ENCODE measurements around the gene CHMP2A.

DNA sequence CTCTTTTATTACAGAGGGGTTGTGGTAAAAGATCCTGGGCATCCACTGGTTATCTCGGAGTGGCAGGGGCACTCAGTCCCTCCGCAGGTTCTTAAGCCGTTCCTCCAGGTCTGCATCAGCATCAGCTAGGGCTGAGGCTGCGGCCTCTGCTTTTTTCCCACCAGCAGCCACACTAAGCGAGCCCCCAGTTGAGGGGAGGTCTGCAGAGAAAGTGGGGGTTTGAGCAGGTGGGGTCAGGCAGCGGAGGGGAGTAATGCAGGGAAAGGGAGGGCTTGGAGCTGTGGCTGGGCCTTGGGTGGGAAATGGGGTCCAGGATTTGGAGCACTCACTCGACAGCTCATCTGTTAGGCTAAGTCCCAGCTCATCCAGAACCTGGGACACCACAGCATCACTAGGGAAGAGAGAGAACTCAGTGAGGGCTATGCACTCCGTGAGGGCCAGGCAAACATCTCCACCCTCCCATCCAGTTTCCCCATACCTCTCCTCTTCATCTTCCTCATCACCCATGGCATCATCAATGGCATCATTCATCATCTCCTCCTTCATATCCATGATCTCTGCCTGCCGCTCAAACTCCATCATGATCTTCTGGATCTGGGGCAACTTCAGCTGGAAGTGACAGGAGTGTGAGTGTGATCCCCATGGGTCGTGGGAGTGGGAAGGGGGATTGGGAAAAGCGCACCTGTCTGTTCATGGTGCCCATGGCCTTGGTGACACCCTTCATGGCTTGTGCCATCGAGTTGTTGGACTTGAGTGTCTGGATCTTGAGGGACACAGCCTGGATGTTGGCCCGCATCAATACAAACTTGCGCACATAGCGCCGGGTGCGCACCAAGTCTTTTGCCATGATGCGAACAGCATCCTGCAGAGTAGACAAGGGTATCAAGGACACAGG lies 3.1 kb downstream of the CHMP2A start:
- TF ChIP-seq, protein P1, sequence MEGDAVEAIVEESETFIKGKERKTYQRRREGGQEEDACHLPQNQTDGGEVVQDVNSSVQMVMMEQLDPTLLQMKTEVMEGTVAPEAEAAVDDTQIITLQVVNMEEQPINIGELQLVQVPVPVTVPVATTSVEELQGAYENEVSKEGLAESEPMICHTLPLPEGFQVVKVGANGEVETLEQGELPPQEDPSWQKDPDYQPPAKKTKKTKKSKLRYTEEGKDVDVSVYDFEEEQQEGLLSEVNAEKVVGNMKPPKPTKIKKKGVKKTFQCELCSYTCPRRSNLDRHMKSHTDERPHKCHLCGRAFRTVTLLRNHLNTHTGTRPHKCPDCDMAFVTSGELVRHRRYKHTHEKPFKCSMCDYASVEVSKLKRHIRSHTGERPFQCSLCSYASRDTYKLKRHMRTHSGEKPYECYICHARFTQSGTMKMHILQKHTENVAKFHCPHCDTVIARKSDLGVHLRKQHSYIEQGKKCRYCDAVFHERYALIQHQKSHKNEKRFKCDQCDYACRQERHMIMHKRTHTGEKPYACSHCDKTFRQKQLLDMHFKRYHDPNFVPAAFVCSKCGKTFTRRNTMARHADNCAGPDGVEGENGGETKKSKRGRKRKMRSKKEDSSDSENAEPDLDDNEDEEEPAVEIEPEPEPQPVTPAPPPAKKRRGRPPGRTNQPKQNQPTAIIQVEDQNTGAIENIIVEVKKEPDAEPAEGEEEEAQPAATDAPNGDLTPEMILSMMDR (conservative IDR thresholded peaks at IDR 0.05; ENCODE audit: low read depth in 2 of 2), result no peak
- TF ChIP-seq, protein P2, sequence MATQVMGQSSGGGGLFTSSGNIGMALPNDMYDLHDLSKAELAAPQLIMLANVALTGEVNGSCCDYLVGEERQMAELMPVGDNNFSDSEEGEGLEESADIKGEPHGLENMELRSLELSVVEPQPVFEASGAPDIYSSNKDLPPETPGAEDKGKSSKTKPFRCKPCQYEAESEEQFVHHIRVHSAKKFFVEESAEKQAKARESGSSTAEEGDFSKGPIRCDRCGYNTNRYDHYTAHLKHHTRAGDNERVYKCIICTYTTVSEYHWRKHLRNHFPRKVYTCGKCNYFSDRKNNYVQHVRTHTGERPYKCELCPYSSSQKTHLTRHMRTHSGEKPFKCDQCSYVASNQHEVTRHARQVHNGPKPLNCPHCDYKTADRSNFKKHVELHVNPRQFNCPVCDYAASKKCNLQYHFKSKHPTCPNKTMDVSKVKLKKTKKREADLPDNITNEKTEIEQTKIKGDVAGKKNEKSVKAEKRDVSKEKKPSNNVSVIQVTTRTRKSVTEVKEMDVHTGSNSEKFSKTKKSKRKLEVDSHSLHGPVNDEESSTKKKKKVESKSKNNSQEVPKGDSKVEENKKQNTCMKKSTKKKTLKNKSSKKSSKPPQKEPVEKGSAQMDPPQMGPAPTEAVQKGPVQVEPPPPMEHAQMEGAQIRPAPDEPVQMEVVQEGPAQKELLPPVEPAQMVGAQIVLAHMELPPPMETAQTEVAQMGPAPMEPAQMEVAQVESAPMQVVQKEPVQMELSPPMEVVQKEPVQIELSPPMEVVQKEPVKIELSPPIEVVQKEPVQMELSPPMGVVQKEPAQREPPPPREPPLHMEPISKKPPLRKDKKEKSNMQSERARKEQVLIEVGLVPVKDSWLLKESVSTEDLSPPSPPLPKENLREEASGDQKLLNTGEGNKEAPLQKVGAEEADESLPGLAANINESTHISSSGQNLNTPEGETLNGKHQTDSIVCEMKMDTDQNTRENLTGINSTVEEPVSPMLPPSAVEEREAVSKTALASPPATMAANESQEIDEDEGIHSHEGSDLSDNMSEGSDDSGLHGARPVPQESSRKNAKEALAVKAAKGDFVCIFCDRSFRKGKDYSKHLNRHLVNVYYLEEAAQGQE (IDR thresholded peaks at IDR 0.05; ENCODE audit: unreplicated experiment), result no peak
- TF ChIP-seq EZH2 (IDR thresholded peaks at IDR 0.05; ENCODE audit: low read depth, unreplicated experiment) (no peak), POLR2AphosphoS5 (IDR thresholded peaks at IDR 0.05; ENCODE audit: low read depth) (peak; percentile 48)

Measured in GM23338 (cell line).